WERI-Rb-1 (cell line): Measurements from ENCODE around the gene CCDC142.

ENCODE experiments used
- DNase-seq: peaks from one replicate; pipeline ENCODE4 v3.0.0-alpha.2; 2020
- H3K27ac ChIP-seq: fragments of 250-450 bp; sonication (Bioruptor Pico); 2 replicates; pipeline ENCODE4 v1.5.1; 2020; ENCODE audit warnings: mild to moderate bottlenecking, moderate library complexity
- H3K27me3 ChIP-seq: fragments of 250-450 bp; sonication (Bioruptor Pico); 2 replicates; pipeline ENCODE4 v1.5.1; 2021; ENCODE audit warnings: mild to moderate bottlenecking, low read depth, moderate library complexity; ENCODE audit not compliant: insufficient read depth, severe bottlenecking
- H3K36me3 ChIP-seq: fragments of 250-450 bp; sonication (Bioruptor Pico); 2 replicates; pipeline ENCODE4 v1.5.1; 2020; ENCODE audit warnings: mild to moderate bottlenecking, moderate library complexity
- H3K4me3 ChIP-seq: 2 replicates; pipeline ENCODE4 v1.5.1; 2011; ENCODE audit warnings: low read depth, mild to moderate bottlenecking, control low read depth, low read length
- H3K9me3 ChIP-seq: fragments of 250-450 bp; sonication (Bioruptor Pico); 2 replicates; pipeline ENCODE4 v1.5.1; 2021; ENCODE audit warnings: mild to moderate bottlenecking, moderate library complexity; ENCODE audit not compliant: severe bottlenecking
- CTCF ChIP-seq: IDR thresholded peaks from 2 replicates; pipeline ENCODE4 v1.5.1; 2011; ENCODE audit warnings: low read depth, mild to moderate bottlenecking, control low read depth, inconsistent platforms, low read length

CCDC142 gene

DNA sequence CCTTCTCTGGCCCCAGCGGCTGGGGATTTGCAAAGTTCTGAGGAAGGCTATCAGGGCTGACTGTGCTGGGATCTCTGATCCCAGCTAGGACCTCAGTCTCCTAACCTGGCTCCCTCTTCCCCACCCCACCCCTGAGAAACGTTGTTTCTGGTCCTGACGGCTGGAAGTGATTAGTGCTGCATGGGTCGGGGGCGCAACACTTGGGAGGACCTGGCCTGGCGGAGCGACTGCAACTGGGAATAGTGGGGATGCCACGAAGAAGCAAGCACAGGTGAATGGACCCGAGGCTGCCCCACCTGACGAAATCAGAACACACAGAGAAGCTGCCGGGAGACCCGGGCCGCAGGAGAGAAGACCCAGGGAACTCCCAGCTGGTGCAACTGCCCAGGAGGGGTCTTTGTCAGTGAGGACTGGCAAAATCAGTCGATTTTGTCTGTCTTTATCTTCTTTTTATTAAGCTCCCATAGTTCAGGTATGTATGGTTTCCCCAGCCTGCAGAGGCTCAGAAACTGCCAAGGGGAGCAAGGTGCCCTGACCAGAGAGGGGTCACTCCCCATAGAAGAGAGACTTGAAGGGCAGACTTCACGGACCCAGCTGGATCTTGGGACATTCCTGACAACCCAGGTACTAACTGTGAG is 17.3 kb upstream of the CCDC142 start:
- Histone ChIP-seq H3K27ac (peak overlapping the region; percentile 71), H3K9me3 (no peaks in the 10 kb centered on the region), H3K27me3 (no peaks in the 10 kb centered on the region), H3K4me3 (no peak overlapping the region), H3K36me3 (peaks cover 25% of the 10 kb centered on the region)
- TF ChIP-seq CTCF = no peak
- DNase-seq = no peak

DNA sequence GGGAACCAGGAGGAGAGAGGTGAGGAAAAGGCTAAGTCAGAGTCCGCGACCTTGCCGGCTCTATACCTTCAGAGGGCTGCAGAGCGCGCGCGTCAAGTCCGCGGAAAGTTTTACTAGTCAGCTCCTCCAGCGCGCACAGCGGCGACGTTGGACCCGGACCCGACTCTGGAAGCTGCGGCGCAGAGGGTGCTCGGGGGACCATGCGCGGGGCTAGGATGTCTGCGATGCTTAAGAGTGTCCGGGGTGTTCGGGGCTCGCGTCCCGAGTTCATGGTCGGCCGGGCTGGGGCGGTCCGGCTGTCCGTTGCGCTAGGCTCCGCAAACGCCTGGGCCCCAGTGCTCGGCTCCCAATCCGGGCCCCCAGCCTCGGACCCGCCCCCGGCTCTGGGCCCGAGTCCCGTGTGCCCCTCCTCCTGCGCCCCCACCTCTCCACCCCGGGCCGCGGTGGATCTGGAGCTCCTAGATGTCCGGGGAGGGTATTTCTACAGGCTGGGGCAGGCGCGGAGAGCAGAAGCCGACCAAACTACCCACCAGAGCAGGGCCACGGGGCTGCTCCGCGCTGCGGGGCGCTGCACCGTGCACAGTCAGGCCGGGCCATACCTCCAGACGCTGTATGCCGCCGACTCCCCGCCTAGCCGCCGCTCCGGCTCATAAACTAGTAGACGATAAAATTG is 16.6 kb upstream of the CCDC142 start, which contains the start of gene LBX2:
TSS of gene LBX2 (minus strand) at position 337 of the 673 bp plus-strand sequence. CDS start at position 271, 66 bp downstream.
- Histone ChIP-seq H3K27ac (peak within 1 kb of the TSS; percentile 71), H3K27me3 (no peaks in the 10 kb centered on the region), H3K4me3 (no peak within 1 kb of the TSS), H3K9me3 (no peaks in the 10 kb centered on the region), H3K36me3 (peaks cover 20% of the 10 kb centered on the region)
- no peak for TF ChIP-seq CTCF
- no peak for DNase-seq

- no peak for TF ChIP-seq CTCF
- DNase-seq = no peak
- no peaks in the 10 kb centered on the region for H3K27me3 ChIP-seq
- no peak overlapping the region for H3K4me3 ChIP-seq
- H3K27ac ChIP-seq = no peak overlapping the region; the same call in 1 of the 2 replicates
- peaks cover 24% of the 10 kb centered on the region for H3K36me3 ChIP-seq
- no peaks in the 10 kb centered on the region for H3K9me3 ChIP-seq
Measured at GRCh38 chr2:74498500-74499266, 15.9 kb upstream of the CCDC142 start.

- Histone ChIP-seq H3K36me3 (peaks cover 31% of the 10 kb centered on the region), H3K9me3 (no peaks in the 10 kb centered on the region), H3K27ac (no peak overlapping the region), H3K4me3 (no peak overlapping the region), H3K27me3 (no peaks in the 10 kb centered on the region)
- no peak for DNase-seq
- TF ChIP-seq CTCF = no peak
Measured at GRCh38 chr2:74497777-74498499, 15.1 kb upstream of the CCDC142 start.

GRCh38 chr2:74496997-74497776 is 14.4 kb upstream of the CCDC142 start:
- H3K4me3 ChIP-seq = no peak overlapping the region
- no peaks in the 10 kb centered on the region for H3K27me3 ChIP-seq
- DNase-seq = no peak
- H3K9me3 ChIP-seq = no peaks in the 10 kb centered on the region
- no peak for TF ChIP-seq CTCF
- H3K36me3 ChIP-seq = peaks cover 39% of the 10 kb centered on the region
- H3K27ac ChIP-seq = no peak overlapping the region
